CD4-positive, alpha-beta T cell treated with Interleukin-15 for 1 hour (primary cell): ENCODE results near the gene SYNRG.
"Not testable (repeated sequence)": the region's sequence is repeated elsewhere in the genome, so short reads cannot be mapped to it uniquely, and the experiment has no call there.

Experiments
- DNase-seq: peaks from one replicate; pipeline ENCODE4 v3.0.0-alpha.2; 2020

SYNRG gene

GRCh38 chr17:37541880-37542660, 67.1 kb downstream of the SYNRG start:
- no peak for DNase-seq

- DNase-seq = no peak
Observed at GRCh38 chr17:37538981-37539659, 70.1 kb downstream of the SYNRG start.

GRCh38 chr17:37535906-37536305, 73.3 kb downstream of the SYNRG start:
- DNase-seq = no peak

GRCh38 chr17:37532756-37533155, 76.5 kb downstream of the SYNRG start:
- no peak for DNase-seq

GRCh38 chr17:37530420-37530819, 78.8 kb downstream of the SYNRG start:
- no peak for DNase-seq

- DNase-seq = no peak
Observed at GRCh38 chr17:37527249-37527851, 81.9 kb downstream of the SYNRG start.

- no peak for DNase-seq
Observed at GRCh38 chr17:37523715-37524219, 85.5 kb downstream of the SYNRG start.

- DNase-seq = no peak
Observed at GRCh38 chr17:37521821-37522220, 87.4 kb downstream of the SYNRG start.

GRCh38 chr17:37520174-37520573, 89.0 kb downstream of the SYNRG start:
- no peak for DNase-seq

- no peak for DNase-seq
Observed at GRCh38 chr17:37519251-37519985, 89.8 kb downstream of the SYNRG start.

GRCh38 chr17:37518826-37519225, 90.4 kb downstream of the SYNRG start:
- no peak for DNase-seq

- DNase-seq = no peak
Observed at GRCh38 chr17:37517881-37518280, 91.3 kb downstream of the SYNRG start.

- no peak for DNase-seq
Observed at GRCh38 chr17:37516127-37516571, 93.1 kb downstream of the SYNRG start.

GRCh38 chr17:37513711-37514110, 95.5 kb downstream of the SYNRG start:
- no peak for DNase-seq

- no peak for DNase-seq
Observed at GRCh38 chr17:37512442-37513068, 96.7 kb downstream of the SYNRG start.

GRCh38 chr17:37511642-37512041, 97.6 kb downstream of the SYNRG start:
- DNase-seq = not testable (repeated sequence)

GRCh38 chr17:37510056-37510455, 99.2 kb downstream of the SYNRG start:
- DNase-seq = no peak

- no peak for DNase-seq
Observed at GRCh38 chr17:37507111-37507510, 102.1 kb downstream of the SYNRG start.

- peak; percentile 18 for DNase-seq
Observed at GRCh38 chr17:37506678-37507077, 102.5 kb downstream of the SYNRG start.

- no peak for DNase-seq
Observed at GRCh38 chr17:37505333-37505732, 103.9 kb downstream of the SYNRG start.

- no peak for DNase-seq
Observed at GRCh38 chr17:37503148-37503547, 106.1 kb downstream of the SYNRG start.
